NCI-H526 treated with DMSO at 0.1 percent for 48 hours (cell line): ENCODE measurements around the gene CRACDL.

ENCODE experiments used
- DNase-seq: peaks from one replicate; lab custom pipeline; 2025; lab: John Stamatoyannopoulos, UW

CRACDL gene

DNA sequence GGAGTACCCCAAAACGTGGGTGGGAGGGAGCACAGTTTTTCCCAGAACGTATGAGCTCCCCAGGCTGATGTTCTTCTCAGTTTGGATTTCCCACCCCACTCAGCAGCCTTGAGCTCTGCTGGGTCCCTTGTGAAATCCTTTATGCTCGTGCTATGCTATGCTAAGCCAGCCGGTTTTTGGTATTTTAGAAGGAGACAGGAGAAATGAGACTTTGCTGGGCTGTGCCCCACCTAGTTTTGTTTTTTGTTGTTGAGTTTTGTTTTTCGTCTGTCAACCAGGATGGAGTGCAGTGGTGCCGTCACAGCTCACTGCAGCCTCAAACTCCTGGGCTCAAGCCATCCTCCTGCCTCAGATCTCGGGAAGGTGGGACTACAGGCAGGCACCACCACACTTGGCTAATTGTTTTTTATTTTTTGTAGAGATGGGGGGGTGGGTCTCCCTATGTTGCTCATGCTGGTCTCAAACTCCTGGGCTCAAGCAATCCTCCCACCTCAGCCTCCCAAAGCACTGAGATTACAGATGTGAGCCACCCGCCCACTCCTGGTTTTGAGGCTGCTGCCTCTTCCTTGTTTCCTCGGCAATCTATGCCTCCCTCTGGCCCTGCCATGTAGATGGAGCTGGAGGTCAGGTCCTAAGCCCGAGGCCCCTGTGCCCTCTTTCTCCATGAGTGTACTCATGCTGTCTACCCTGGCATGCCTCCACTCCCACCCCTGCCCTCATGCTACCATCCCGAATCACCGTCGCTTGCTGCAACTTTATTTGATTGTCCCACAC lies 187.5 kb downstream of the CRACDL start:
- DNase-seq, result no peak

- no peak for DNase-seq
Measured at GRCh38 chr2:98747888-98748287, 188.1 kb downstream of the CRACDL start.

DNA sequence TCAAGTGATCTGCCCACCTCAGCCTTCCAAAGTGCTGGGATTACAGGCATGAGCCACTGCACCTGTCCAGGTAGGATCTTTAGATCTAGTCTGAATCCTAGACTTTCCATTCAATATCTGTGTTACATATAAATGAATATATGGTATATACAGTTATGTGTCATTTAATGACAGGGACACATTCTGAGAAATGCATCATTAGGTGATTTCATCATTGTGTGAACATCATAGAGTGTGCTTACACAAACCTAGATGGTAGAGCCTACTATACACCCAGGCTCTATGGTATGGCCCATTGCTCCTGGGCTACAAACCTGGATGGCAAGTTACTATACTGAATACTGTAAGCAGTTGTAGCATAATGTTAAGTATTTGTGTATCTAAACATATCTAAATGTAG lies 189.6 kb downstream of the CRACDL start:
- no peak for DNase-seq

- no peak for DNase-seq
Measured at GRCh38 chr2:98744595-98744994, 191.4 kb downstream of the CRACDL start.
